Hematopoietic multipotent progenitor cell (in vitro differentiated cells): ENCODE data around the gene GAREM1. TPM values are rescaled to one million over a fixed set of nuclear protein-coding genes. Genes with fewer than 3 reads are reported as not detected.

Experiments
- DNase-seq, 3 donors: peaks; one replicate each; pipeline ENCODE4 v3.0.0-alpha.2; 2011 to 2015; ENCODE audit warnings: low read depth in 2 of 3, low spot score in 2 of 3
- total RNA-seq: library from RNA; depleted of rRNA; stranded (reverse); fragments of >200 nt; gene quantifications from one replicate; pipeline ENCODE4 v1.2.3, GENCODE V29; 2012

Gene GAREM1
- total RNA-seq, 1 donor: under 0.01 TPM

DNA sequence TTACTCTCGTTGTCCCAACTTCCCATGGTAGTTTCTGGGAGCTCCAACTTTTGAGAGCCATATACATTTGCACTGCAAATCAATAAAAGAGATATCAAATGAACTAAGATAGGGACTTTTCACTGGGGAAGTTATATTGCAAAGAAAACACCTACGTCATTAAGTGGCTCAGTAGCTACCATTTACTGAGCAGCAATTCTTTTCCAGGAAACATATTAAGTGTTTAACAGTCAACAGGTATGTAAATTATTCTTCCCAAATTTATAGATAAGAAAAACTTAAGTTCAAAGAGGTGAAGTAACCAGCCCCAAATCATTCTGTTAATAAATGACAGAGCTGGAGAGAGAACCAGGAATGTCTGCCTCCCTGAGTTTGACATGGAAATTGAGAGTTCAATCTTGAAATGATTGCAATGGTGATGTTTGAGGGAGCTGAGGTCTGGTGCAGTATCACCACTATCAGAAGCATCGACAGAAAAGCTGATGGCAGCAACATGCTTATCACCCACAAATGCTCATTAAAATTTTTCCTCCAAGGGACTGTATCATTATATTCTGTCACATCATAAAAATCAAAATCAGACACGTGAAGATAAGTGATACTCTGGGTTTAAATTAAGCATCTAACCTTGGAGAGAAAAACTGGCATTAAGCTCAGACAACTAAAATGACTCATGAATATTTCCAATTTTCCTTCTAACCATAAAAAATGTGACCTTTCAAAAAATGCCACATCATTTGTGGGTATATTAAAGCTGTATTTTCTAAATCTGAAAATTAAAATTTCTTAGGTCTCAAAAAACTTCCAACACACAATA lies 43.4 kb downstream of the GAREM1 start:
- DNase-seq: no peak

DNA sequence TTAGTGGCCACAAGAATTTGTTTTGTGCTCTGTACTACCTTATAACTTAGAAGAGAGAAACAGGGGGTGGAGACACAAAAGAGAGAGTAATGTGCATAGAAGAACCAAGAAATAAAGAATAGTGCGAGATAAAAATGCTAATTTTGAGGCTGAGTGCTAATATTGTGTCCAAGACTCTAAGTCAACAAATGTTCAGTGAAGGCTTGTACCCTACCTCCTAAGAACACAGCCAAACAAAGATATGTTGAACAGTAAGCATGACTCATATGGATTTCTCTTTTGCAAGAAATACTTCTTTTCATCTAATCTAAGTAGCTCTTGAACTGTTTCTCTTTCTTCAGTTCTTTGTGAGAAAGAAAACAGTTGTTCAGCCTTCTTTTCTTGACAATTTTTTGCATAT lies 45.2 kb downstream of the GAREM1 start:
- DNase-seq: no peak

DNA sequence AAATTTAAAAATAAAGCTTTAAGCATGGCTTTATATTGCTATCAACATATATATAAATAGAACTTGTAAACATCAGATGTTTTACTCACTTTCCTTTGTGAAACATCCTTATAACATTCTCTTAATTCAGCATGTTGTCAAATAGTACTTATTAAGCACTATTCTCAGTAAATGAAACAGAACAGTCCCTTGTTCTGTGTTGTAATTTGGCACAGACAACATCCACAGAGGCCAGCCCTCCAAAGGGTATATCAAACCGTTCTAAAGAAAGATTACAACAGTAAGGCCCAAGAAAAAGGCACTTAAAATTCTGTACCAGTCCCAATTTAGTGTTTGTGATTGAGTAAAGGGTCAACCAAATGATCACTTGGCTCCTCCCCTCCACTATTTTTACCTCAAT lies 46.0 kb downstream of the GAREM1 start:
- DNase-seq: no peak

DNA sequence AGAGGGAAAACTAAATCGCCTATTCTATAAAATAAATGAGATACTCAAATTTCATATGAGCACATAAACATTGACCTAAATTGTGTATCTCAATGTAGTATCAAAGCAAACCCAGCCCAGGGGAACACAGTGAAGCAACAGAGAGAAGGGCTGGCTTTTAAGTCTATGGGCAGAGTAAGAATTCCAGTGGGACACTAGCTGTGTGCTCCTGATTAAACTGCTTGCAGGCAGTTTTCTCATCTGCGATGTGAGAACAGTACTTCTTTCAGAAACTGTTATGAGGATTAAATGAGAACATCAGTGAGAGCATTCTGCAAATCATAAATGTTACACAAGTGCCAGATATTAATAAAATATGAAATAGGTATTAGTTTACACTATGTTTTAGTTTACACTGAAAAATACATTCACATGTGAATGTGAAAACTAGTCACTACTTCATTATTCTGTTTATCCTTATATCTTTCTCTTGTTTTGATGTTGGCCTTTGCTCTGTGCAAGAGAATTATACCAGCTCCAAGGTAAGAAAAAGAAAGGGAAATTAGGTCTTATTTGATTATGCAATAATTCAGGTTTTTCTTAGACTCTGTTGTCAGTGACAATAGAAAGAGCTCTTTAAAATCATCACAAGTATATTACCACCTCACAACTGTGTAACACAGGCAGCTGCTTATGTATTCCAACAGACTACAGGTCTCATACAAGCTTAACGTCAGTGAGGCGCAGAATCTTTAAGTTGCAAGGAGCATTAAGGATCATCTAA lies 47.5 kb downstream of the GAREM1 start:
- no peak for DNase-seq

DNA sequence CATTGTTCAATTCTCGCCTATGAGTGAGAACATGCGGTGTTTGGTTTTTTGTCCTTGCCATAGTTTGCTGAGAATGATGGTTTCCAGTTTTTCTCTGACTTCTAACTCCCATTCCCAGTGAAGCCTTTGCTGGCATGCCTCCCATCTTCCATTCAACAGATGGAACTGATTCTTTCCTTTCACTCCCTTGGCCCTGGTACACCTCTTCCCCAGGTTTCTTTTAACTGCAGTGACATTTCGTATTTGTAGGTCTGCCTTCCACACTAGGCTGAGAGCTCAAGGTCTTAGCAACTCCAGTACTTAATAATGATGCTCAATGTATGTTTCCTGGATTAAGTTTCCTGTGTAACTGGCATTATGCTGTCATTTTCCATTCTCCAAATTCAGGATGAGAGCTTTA lies 48.5 kb downstream of the GAREM1 start:
- DNase-seq: no peak

DNA sequence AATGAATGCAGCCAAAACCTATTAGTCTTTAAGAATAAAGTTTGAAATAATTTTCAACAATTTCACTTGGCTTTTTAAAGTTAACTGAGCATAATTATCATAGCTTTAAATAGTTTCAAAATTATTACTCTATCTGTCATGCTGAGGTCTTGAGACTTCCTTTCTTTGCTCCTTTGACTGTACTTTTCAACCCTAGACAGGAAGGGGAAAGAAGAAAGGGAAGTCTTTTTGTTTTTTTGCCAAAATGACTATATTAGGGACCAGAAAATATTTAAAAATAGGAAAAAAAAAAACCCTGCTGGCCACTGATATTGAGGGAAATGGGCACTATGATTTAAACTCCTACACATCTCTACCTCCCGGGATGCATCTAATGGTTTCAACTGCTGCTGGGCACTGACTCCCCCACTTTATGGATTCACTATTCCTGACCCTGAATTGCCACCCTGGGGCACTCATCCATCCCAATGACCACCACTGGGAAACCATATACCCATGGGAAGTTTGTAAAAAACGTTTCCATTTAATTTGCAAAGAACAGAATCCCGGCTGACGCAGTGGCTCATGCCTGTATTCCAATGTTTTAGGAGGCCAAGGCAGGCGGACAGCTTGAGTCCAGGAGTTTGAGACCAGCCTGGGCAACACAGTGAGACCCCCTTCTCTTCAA lies 50.5 kb downstream of the GAREM1 start:
- peak in 2 of 3 donors; percentile 3 to 55 for DNase-seq

DNA sequence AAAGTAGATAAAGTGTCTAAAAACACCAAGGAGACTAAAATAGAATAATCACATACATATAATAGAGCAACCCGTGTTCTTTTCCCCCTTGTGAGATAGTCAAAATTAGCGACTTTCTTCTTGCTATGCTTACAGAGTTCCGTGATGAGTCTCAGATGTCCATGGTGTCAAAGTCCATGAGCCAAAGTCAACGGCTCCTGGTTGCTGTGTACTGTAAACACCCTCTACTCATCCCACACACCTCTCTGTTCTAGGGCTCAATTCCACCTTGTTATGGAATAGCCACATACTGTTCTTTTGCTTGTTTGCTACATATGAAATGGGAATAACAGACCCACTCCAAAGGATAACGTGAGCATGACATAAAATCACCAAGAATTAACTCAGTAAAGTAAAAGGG lies 52.5 kb downstream of the GAREM1 start:
- no peak for DNase-seq

DNA sequence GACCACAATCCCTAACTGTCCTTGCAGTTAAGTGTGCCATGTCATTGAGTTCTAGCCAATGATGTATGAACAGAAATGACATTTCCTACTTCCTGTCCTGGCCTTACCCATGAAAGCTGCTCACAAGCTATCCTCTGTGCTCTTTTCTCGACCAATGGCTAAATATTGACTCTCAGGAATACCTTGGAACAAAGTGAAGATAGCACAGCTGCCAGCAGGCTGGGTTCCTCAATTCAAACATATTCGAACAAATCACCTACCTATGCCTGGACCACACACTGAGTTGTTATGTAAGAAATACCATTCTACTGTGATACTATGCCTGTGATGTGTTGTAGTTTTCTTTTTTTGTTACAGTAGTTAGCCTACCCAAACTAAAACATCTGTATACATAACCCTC lies 65.1 kb downstream of the GAREM1 start:
- no peak for DNase-seq

DNA sequence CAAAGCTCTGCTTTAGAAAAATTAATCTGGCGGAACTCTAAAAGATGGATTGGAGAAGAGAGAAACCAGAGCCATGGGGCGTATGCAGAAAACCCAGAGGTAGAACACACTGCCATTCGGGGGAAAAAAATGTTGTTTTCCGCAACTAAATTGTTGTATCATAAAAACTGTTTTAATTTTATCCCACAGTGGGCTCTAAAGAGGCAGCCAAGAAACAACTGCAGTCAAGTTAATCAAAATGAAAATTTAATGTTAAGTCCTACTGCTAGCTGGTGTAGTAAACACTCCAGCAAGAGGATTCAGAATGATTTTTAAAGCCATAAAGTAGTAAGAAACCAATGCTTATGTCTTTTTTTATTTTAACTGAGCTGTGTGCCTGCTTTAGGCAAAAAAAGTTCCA lies 69.1 kb downstream of the GAREM1 start:
- DNase-seq: no peak

DNA sequence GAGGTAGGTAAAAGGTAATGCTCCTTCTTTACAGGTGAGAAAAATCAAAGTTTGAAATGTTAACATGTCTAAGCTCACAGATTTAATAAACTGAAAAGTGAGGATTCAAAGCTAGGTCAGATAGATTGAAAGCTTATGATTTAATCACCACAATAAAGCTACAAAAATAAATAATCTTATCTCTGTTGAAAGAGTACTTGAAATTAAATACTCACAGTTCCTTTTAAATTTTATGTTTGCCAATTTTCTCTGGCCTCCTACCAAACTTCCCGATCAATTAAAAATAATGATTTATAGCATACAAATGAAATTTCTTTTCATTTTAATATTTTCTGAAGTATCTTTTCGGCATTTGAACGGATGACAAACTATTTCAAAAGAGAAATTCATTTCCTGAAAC lies 77.3 kb downstream of the GAREM1 start:
- no peak for DNase-seq

DNA sequence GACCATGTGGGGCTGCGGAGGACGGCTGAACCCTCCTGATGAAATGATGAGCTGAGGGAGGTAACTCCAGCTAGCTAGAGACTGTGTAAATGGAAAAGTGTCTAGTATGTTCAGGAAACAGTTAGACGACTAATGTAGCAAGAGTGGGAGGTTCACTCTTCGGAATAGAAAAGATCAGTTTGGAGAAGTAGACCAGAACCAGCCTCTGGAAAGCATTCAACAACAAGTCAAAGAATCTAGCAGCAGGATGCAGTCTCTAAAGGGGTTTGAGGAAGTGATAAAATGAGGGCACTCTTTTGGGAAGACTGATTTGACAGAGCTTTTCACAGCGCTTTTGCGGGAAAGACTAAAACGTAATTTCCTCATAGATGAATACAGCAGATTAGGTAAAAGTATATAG lies 79.6 kb downstream of the GAREM1 start:
- peak in 1 of 3 donors; percentile 31 for DNase-seq

DNA sequence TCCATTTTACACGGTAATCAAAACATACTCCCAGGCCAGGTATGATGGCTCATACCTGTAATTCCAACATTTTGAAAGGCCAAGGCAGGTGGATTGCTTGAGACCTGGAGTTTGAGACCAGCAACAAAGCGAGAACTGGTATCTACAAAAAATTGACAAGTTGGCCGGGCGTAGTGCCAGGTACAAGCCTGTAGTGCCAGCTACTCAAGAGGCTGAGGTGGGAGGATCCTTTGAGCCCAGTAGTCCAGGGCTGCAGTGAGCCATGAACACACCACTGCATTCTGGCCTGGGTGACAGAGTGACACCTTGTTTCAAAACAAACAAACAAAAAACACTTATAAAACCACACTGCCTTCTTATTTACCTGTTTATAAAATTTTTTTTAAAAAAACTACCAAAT lies 80.8 kb downstream of the GAREM1 start:
- no peak for DNase-seq

DNA sequence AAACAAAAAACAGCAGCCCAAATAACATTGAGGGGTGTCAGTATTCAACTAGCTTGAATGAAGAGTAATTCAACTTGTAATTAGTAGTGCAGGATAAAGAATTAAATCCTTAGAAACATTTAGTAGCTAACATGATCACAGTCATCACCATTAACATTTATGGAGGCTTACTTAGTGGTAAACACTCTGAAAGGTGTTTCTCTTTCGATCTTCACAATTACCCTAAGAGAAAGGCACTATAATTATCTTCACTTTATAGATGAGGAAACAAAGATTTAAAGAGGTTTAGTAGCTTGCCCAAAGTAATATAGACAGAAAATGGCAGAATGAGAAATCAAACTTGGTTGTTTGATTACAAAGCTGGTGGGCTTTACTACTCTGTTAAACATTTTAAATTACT lies 81.5 kb downstream of the GAREM1 start:
- DNase-seq: no peak

DNA sequence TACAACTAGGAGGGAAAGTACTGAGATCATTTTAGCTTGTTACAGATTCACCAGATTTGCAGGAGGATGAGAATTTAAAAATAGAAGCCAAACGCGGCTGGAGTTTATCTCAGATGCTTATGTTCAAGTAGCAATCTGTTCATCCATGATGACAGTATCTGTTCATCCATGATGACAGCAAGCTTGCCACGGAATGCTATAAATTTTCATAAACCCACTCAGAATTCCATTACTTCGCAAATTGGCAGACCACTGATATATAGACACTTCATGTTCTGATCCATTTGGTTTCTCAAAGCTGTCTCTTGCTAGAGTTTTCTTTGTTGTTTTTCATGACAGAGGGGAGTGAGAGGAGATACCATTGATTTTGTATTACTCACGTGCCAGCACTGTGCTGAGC lies 84.2 kb downstream of the GAREM1 start:
- no peak for DNase-seq

DNA sequence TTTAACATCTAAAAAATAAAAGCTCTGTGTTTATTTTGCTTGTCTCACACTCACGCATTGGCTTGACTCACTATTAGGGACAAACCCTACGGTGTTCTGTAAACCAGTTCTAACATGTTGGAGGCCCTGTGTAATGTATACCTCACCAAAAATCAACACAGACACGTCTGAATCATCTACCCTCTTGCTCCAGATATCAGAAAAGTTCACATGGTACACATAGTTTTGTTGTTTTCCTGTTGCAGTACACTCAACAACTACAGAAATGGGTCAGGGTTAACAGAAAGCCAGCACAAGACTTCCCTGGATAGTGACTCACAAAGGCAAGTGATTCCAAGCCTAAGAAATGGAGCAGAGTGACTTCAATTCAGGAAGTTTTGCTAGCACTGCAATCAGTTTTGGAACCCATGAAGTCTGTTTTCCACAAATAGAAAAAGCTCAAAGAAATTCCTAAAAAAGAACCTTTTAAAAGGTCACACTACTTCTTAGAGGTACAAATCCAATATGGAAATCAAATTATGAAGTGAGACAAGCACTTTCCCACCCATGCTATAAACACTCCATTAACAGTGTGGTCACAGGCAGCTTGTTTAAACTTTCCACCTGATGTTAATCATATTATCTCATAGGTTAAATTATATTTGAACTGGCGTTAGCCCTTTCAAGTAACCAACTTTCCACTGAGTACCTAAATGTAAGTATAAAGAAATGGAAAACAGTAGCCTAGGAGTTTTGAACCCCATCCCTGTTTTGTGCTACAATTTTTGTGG lies 87.4 kb downstream of the GAREM1 start:
- no peak for DNase-seq

DNA sequence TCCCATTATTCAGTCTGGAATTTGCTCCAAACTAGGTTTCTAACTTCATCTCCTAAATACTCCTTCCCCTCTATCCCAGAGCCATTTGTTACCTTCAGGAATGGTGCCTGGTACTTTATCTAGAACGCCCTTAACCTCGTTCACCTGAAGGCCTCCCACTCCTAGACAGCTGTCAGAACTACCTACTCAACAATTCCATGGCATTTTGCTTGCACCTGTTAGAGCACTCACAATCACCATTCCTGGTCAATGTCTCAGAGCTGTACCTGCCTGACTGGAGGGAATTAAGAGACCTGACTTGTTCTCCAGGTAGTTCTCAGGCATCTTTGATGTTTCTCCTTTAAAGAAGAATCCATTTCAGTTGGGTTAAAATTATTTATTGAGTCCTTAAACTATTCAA lies 88.9 kb downstream of the GAREM1 start:
- DNase-seq: no peak

DNA sequence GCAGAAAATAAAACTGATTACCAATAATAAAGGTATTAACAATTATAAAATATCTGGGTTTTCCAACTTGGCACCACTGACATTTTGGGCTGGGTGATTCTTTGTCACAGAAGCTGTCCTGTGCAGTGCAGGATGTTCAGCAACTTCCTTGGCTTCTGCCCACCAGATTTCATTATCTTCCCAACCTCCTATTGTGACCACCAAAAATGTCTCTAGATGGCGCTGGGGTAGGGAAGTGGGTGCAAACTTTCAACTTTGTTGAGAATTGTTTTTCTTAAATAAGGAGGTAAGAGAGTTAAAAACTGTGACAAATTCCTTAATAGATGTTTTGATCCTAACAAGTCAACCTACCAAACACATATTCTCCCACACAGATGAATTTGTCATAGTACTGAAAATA lies 90.1 kb downstream of the GAREM1 start:
- DNase-seq: peak in 1 of 3 donors; percentile 13

DNA sequence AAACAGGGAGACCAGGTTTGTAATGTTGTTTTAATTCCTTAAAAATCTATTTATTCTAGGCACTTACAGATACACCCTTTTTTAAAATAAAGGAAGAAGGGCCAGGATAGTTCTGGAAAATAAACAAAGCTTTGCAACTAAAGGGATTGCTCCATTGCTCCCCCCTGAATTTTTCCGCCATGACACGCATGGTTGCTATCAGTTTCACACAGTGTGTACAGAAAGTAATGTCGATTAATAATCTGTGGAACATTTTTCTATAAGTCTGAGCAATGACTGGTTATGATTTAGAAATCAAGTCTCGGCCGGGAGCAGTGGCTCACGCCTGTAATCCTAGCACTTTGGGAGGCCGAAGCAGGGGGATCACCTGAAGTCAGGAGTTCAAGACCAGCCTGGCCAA lies 90.8 kb downstream of the GAREM1 start:
- no peak for DNase-seq

DNA sequence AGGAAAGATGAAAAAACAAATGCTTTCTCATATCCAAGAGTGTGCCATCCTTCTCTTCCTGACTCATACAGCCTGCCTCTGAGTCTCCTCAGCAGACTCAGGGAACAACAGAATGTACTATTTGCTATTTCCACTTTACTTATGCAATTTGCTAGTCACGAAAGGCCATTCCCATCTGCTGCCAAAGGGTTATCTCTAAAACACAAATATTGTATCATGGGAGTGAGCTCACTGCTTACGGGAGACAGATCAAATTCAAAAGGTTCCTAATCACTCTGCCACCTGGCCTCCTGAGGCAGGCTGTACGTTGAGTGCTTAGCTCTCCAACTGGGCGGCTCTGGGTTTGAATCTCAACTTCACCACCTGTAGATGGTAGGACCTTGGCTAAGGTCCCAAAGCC lies 92.0 kb downstream of the GAREM1 start:
- no peak for DNase-seq

DNA sequence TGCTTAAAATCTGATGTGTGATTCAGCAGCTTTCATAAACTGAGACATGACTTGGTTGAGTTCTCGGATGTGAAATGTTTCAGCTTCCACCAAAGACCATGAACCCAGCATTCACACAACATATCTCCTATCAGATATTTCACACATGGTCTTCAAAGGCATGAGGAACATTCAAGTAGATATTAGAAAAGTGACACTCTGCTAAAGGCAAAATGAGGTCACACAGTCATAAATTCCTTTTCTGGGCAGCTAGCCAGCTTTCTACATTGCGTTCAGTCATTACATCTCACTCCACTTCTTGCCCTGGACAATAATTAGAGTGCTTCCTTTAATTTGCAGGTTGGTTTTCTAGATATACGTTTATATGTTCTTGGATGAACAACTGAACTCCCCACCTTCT lies 96.7 kb downstream of the GAREM1 start:
- peak in 1 of 3 donors; percentile 59 for DNase-seq

DNA sequence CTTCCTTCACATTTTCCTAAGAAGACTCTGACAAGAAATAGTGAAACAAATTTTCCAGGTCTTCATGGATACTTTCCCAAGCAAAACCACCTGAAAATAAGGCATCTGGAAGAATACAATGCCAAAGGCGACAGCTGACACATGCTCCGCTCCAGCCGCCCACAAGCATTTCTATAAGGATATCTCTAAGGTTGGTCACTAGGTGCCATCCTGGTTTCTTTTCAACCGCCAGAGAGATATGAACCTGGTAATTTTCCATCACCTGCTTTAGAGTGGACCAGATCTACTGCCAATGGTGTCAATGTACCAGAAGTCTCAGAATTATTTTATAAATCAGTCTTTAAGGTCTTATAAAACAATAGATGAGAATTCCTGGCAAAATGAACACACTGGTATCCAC lies 97.2 kb downstream of the GAREM1 start:
- no peak for DNase-seq
